HL-60 (cell line): Measurements from ENCODE around the gene C6orf47.

Experiments used
- DNase-seq, 2 experiments: peaks; one replicate each; pipeline ENCODE4 v3.0.0-alpha.2; 2010 to 2020; ENCODE audit warnings: low read depth in 1 of 2, low spot score in 1 of 2
- H3K27ac ChIP-seq: fragments of 250-450 bp; sonication (Bioruptor Pico); replicated peaks from 2 replicates; pipeline ENCODE4 v1.5.1; 2020; ENCODE audit warnings: mild to moderate bottlenecking, moderate library complexity
- H3K27me3 ChIP-seq: fragments of 250-450 bp; sonication (Bioruptor Pico); 2 replicates; pipeline ENCODE4 v1.5.1; 2021; ENCODE audit warnings: mild to moderate bottlenecking, moderate library complexity; ENCODE audit not compliant: insufficient read depth, poor library complexity, severe bottlenecking
- H3K4me3 ChIP-seq: replicated peaks from 2 replicates; pipeline ENCODE4 v1.5.1; 2011; ENCODE audit warnings: mild to moderate bottlenecking, control low read depth, low read length; ENCODE audit not compliant: insufficient read depth
- CTCF ChIP-seq: IDR thresholded peaks from one replicate; pipeline ENCODE4 v1.5.1; 2011; ENCODE audit warnings: low read length, control low read depth, inconsistent platforms; ENCODE audit not compliant: insufficient read depth
- GABPA ChIP-seq: IDR thresholded peaks from 2 replicates; pipeline ENCODE4 v1.6.1; 2012; ENCODE audit warnings: low read depth
- POLR2AphosphoS5 ChIP-seq: IDR thresholded peaks from 2 replicates; pipeline ENCODE4 v1.6.1; 2012; ENCODE audit warnings: low read depth
- REST ChIP-seq: IDR thresholded peaks from 2 replicates; pipeline ENCODE4 v1.6.1; 2012; ENCODE audit warnings: low read depth; ENCODE audit not compliant: insufficient replicate concordance
- SPI1 ChIP-seq: IDR thresholded peaks from 2 replicates; pipeline ENCODE4 v1.6.1; 2012; ENCODE audit warnings: low read depth, mild to moderate bottlenecking, borderline replicate concordance

Gene C6orf47

GRCh38 chr6:31654574-31655348 lies 5.8 kb downstream of the C6orf47 start:
- TF ChIP-seq CTCF (no peak), REST (no peak), POLR2AphosphoS5 (no peak), SPI1 (no peak), GABPA (no peak)
- H3K4me3 ChIP-seq: no peak overlapping the region
- H3K27ac ChIP-seq: no peak overlapping the region
- no peak for DNase-seq
- no peaks in the 10 kb centered on the region for H3K27me3 ChIP-seq

GRCh38 chr6:31652925-31653724 lies 7.5 kb downstream of the C6orf47 start:
- Histone ChIP-seq H3K27ac (peak overlapping the region; percentile 98), H3K27me3 (no peaks in the 10 kb centered on the region), H3K4me3 (peak overlapping the region; percentile 59)
- TF ChIP-seq POLR2AphosphoS5 (no peak; the same call in 1 of the 2 replicates), REST (no peak), GABPA (no peak), SPI1 (no peak), CTCF (no peak)
- DNase-seq: peak; percentile 91 to 93

- Histone ChIP-seq H3K27ac (peak overlapping the region; percentile 98), H3K4me3 (peak overlapping the region; percentile 59), H3K27me3 (no peaks in the 10 kb centered on the region)
- DNase-seq: peak; percentile 70 to 77
- TF ChIP-seq CTCF: no peak
- TF ChIP-seq POLR2AphosphoS5: no peak
- no peak for TF ChIP-seq SPI1
- no peak for TF ChIP-seq REST
- TF ChIP-seq GABPA: no peak
Observed at GRCh38 chr6:31651602-31652191, 8.9 kb downstream of the C6orf47 start.
